HepG2 (cell line): ENCODE measurements around the gene PTPRN. TPM values are rescaled to one million over a fixed set of nuclear protein-coding genes. Genes with fewer than 3 reads are reported as not detected.

Source experiments
- CAMTA2 ChIP-seq: sonication (generic); formaldehyde crosslinking; IDR thresholded peaks from 2 replicates; pipeline ENCODE4 v1.4.0; 2020; ENCODE audit warnings: mild to moderate bottlenecking, missing genetic modification reagents, borderline replicate concordance
- DMAP1 ChIP-seq: IDR thresholded peaks from 2 replicates; pipeline ENCODE4 v1.6.1; 2016
- DNMT3B ChIP-seq: conservative IDR thresholded peaks from 2 replicates; pipeline ENCODE4 v1.6.1; 2016; ENCODE audit warnings: missing biosample characterization, control low read depth
- ELF3 ChIP-seq: IDR thresholded peaks from 2 replicates; pipeline ENCODE4 v1.6.1; 2016; ENCODE audit warnings: missing genetic modification reagents, missing compliant biosample characterization
- FOXA1 ChIP-seq, 2 experiments: fragments of 450-650 bp in 1 of 2; sonication (generic) in 1 of 2; formaldehyde crosslinking in 1 of 2; IDR thresholded peaks; 2 replicates each; pipeline versions ENCODE4 v1.4.0 to v1.6.1; 2016 to 2020; ENCODE audit warnings: missing genetic modification reagents in 1 of 2
- GLI4 ChIP-seq: sonication (generic); formaldehyde crosslinking; IDR thresholded peaks from 2 replicates; pipeline ENCODE4 v1.5.1; 2020; ENCODE audit warnings: missing genetic modification reagents, mild to moderate bottlenecking, moderate library complexity, borderline replicate concordance
- GPN1 ChIP-seq: sonication (generic); formaldehyde crosslinking; IDR thresholded peaks from 2 replicates; pipeline ENCODE4 v1.5.1; 2020; ENCODE audit warnings: missing genetic modification reagents, borderline replicate concordance
- MAX ChIP-seq: IDR thresholded peaks from 2 replicates; pipeline ENCODE4 v1.6.1; 2012; ENCODE audit warnings: inconsistent platforms
- NFATC3 ChIP-seq: sonication (generic); formaldehyde crosslinking; IDR thresholded peaks from 2 replicates; pipeline ENCODE4 v1.5.1; 2020; ENCODE audit warnings: mild to moderate bottlenecking, missing genetic modification reagents
- NFKB2 ChIP-seq: sonication (generic); formaldehyde crosslinking; IDR thresholded peaks from 2 replicates; pipeline ENCODE4 v1.4.0; 2020; ENCODE audit warnings: missing genetic modification reagents, borderline replicate concordance
- POLR2AphosphoS2 ChIP-seq: IDR thresholded peaks from 2 replicates; pipeline ENCODE4 v1.6.1; 2011; ENCODE audit warnings: low read depth, low read length, improper control_type of control experiment
- SIX4 ChIP-seq: sonication (generic); formaldehyde crosslinking; IDR thresholded peaks from 2 replicates; pipeline ENCODE4 v1.4.0; 2020; ENCODE audit warnings: missing genetic modification reagents
- TCF12 ChIP-seq, 2 experiments: fragments of 450-650 bp in 1 of 2; sonication (generic) in 1 of 2; formaldehyde crosslinking in 1 of 2; IDR thresholded peaks; 2 replicates each; pipeline versions ENCODE4 v1.6.1 to v1.8.0; 2017 to 2022; ENCODE audit warnings: antibody characterized with exemption in 1 of 2, mild to moderate bottlenecking in 1 of 2, missing genetic modification reagents in 1 of 2, moderate library complexity in 1 of 2
- ZBTB44 ChIP-seq: sonication (generic); formaldehyde crosslinking; IDR thresholded peaks from 2 replicates; pipeline ENCODE4 v1.4.0; 2020; ENCODE audit warnings: missing genetic modification reagents
- ZNF335 ChIP-seq: sonication (generic); formaldehyde crosslinking; IDR thresholded peaks from 2 replicates; pipeline ENCODE4 v1.4.0; 2020; ENCODE audit warnings: missing genetic modification reagents
- polyA plus RNA-seq, 8 experiments: library from polyadenylated mRNA; depleted of rRNA in 3 of 8; stranded (reverse) in 7 of 8; unstranded in 1 of 8; fragments of >200 nt; fragmentation: Illumina TruSeq in 4 of 8; extraction: Trizol in 4 of 8; gene quantifications; 2 replicates each; pipeline versions ENCODE4 v1.2.1 to v1.2.3, GENCODE V29; 2011 to 2016; ENCODE audit warnings: low read depth in 4 of 8, missing spikeins in 1 of 8, mixed read lengths in 1 of 8; ENCODE audit not compliant: insufficient read depth in 1 of 8
- total RNA-seq, 5 experiments: library from RNA; depleted of rRNA; stranded (reverse); fragments of >200 nt; fragmentation: Illumina TruSeq; extraction: Trizol; gene quantifications; 2 replicates each; pipeline ENCODE4 v1.2.3, GENCODE V29; 2016; ENCODE audit warnings: low read depth in 1 of 5
- TF ChIP-seq, protein P1 (sequence below): sonication (generic); formaldehyde crosslinking; IDR thresholded peaks from 2 replicates; pipeline ENCODE4 v1.4.0; 2020; ENCODE audit warnings: missing genetic modification reagents
- TF ChIP-seq, protein P2 (sequence below): IDR thresholded peaks from 2 replicates; pipeline ENCODE4 v1.6.1; 2016; ENCODE audit warnings: missing compliant biosample characterization, missing genetic modification reagents, borderline replicate concordance
- TF ChIP-seq, protein P3 (sequence below): IDR thresholded peaks from 2 replicates; pipeline ENCODE4 v1.6.1; 2016

PTPRN gene
- total and polyA plus RNA-seq, 2 of the 13 experiments (the other 11 are each of a cell fraction or from before 2014, with no cell fraction given): 0.26 TPM; not detected in 1

GRCh38 chr2:219294356-219295351 lies 14.5 kb downstream of the PTPRN start (continued):
- TF ChIP-seq NFKB2 (CRISPR knock-in tag): peak; percentile 87; the same call in 1 of the 2 replicates
- TF ChIP-seq POLR2AphosphoS2: no peak
- TF ChIP-seq SIX4 (CRISPR knock-in tag): no peak
- no peak for TF ChIP-seq GLI4 (CRISPR knock-in tag)
- TF ChIP-seq MAX: peak; percentile 97
- peak; percentile 88 for TF ChIP-seq ELF3 (CRISPR knock-in tag)
- TF ChIP-seq DNMT3B (CRISPR knock-in tag): no peak
- TF ChIP-seq, protein P1, sequence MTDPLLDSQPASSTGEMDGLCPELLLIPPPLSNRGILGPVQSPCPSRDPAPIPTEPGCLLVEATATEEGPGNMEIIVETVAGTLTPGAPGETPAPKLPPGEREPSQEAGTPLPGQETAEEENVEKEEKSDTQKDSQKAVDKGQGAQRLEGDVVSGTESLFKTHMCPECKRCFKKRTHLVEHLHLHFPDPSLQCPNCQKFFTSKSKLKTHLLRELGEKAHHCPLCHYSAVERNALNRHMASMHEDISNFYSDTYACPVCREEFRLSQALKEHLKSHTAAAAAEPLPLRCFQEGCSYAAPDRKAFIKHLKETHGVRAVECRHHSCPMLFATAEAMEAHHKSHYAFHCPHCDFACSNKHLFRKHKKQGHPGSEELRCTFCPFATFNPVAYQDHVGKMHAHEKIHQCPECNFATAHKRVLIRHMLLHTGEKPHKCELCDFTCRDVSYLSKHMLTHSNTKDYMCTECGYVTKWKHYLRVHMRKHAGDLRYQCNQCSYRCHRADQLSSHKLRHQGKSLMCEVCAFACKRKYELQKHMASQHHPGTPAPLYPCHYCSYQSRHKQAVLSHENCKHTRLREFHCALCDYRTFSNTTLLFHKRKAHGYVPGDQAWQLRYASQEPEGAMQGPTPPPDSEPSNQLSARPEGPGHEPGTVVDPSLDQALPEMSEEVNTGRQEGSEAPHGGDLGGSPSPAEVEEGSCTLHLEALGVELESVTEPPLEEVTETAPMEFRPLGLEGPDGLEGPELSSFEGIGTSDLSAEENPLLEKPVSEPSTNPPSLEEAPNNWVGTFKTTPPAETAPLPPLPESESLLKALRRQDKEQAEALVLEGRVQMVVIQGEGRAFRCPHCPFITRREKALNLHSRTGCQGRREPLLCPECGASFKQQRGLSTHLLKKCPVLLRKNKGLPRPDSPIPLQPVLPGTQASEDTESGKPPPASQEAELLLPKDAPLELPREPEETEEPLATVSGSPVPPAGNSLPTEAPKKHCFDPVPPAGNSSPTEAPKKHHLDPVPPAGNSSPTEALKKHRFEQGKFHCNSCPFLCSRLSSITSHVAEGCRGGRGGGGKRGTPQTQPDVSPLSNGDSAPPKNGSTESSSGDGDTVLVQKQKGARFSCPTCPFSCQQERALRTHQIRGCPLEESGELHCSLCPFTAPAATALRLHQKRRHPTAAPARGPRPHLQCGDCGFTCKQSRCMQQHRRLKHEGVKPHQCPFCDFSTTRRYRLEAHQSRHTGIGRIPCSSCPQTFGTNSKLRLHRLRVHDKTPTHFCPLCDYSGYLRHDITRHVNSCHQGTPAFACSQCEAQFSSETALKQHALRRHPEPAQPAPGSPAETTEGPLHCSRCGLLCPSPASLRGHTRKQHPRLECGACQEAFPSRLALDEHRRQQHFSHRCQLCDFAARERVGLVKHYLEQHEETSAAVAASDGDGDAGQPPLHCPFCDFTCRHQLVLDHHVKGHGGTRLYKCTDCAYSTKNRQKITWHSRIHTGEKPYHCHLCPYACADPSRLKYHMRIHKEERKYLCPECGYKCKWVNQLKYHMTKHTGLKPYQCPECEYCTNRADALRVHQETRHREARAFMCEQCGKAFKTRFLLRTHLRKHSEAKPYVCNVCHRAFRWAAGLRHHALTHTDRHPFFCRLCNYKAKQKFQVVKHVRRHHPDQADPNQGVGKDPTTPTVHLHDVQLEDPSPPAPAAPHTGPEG (CRISPR knock-in tag): peak; percentile 80; the same call in 1 of the 2 replicates
- no peak for TF ChIP-seq NFATC3 (CRISPR knock-in tag)
- no peak; the same call in 1 of the 2 replicates for TF ChIP-seq CAMTA2 (CRISPR knock-in tag)
- no peak for TF ChIP-seq TCF12 (IDR thresholded peaks at IDR 0.05)
- peak; percentile 83; the same call in 1 of the 2 replicates for TF ChIP-seq TCF12 (CRISPR knock-in tag; IDR thresholded peaks at IDR 0.05)
- TF ChIP-seq ZNF335 (CRISPR knock-in tag): 0 out of 2 replicates have a peak, but pooled peaks have one; percentile 63
- TF ChIP-seq, protein P2, sequence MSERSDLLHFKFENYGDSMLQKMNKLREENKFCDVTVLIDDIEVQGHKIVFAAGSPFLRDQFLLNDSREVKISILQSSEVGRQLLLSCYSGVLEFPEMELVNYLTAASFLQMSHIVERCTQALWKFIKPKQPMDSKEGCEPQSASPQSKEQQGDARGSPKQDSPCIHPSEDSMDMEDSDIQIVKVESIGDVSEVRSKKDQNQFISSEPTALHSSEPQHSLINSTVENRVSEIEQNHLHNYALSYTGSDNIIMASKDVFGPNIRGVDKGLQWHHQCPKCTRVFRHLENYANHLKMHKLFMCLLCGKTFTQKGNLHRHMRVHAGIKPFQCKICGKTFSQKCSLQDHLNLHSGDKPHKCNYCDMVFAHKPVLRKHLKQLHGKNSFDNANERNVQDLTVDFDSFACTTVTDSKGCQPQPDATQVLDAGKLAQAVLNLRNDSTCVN (CRISPR knock-in tag): peak; percentile 63; the same call in 1 of the 2 replicates
- TF ChIP-seq, protein P3, sequence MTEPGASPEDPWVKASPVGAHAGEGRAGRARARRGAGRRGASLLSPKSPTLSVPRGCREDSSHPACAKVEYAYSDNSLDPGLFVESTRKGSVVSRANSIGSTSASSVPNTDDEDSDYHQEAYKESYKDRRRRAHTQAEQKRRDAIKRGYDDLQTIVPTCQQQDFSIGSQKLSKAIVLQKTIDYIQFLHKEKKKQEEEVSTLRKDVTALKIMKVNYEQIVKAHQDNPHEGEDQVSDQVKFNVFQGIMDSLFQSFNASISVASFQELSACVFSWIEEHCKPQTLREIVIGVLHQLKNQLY (CRISPR knock-in tag): peak; percentile 75
- TF ChIP-seq GPN1 (CRISPR knock-in tag): no peak
- TF ChIP-seq FOXA1 (IDR thresholded peaks at IDR 0.05): 0 out of 2 replicates have a peak, but pooled peaks have one; percentile 20
- peak; percentile 36; the same call in 1 of the 2 replicates for TF ChIP-seq FOXA1 (CRISPR knock-in tag; IDR thresholded peaks at IDR 0.05)
- 0 out of 2 replicates have a peak, but pooled peaks have one; percentile 66 for TF ChIP-seq ZBTB44 (CRISPR knock-in tag)
- TF ChIP-seq DMAP1 (CRISPR knock-in tag): peak; percentile 87
